Right renal pelvis (tissue), 4 donors: ENCODE results near the gene RPGRIP1. TPM values are rescaled to one million over a fixed set of nuclear protein-coding genes. Genes with fewer than 3 reads are reported as not detected.
"Not testable (repeated sequence)": the region's sequence is repeated elsewhere in the genome, so short reads cannot be mapped to it uniquely, and the experiment has no call there.

Source experiments
- DNase-seq, 4 donors: peaks; one replicate each; pipeline ENCODE4 v3.0.0-alpha.2; 2013; ENCODE audit warnings: low read depth in 4 of 4, low spot score in 3 of 4, missing footprints in 1 of 4
- polyA plus RNA-seq, 4 donors: library from polyadenylated mRNA; unstranded; fragments of 120-200 nt; gene quantifications; one replicate each; pipeline ENCODE4 v1.2.1, GENCODE V29; 2013; ENCODE audit not compliant: insufficient read length in 4 of 4

Gene RPGRIP1
- polyA plus RNA-seq, 4 donors, result 0.39 to 0.69 (median 0.61) TPM

DNA sequence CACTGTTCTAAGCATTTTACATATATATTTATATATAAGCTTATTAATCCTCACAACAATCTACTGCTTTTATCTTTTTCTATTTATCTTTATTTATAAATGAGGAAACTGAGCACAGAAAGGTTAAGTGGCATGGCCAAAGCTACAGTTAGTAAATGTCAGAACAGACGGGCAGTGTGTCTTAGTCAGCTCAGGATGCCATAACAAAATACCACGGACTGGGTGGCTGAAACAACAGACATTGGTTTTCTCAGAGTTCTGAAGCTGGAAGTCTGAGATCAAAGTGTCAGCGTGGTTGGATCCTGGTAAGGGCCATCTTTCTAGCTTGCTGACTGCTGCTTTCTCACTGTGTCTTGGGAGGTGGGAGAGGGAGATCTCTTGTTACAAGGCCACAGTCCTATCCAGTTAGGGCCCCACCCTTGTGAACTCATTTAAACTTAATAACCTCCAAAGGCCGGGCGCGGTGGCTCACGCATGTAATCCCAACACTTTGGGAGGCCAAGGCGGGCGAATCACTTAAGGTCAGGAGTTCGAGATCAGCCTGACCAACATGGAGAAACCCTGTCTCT, 19.8 kb downstream of the RPGRIP1 start:
- no peak for DNase-seq

DNA sequence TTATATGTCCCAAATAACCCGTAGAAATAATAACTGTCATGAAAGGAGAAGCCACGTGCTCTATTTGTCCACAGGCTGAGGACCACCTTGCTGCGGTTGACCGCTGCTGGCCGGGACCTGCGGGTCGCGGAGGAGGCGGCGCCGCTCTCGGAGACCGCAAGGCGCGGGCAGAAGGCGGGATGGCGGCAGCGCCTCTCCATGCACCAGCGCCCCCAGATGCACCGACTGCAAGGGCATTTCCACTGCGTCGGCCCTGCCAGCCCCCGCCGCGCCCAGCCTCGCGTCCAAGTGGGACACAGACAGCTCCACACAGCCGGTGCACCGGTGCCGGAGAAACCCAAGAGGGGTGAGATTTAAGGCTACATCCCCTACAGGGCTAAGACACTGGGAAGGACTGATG, 21.0 kb downstream of the RPGRIP1 start:
- no peak for DNase-seq

DNA sequence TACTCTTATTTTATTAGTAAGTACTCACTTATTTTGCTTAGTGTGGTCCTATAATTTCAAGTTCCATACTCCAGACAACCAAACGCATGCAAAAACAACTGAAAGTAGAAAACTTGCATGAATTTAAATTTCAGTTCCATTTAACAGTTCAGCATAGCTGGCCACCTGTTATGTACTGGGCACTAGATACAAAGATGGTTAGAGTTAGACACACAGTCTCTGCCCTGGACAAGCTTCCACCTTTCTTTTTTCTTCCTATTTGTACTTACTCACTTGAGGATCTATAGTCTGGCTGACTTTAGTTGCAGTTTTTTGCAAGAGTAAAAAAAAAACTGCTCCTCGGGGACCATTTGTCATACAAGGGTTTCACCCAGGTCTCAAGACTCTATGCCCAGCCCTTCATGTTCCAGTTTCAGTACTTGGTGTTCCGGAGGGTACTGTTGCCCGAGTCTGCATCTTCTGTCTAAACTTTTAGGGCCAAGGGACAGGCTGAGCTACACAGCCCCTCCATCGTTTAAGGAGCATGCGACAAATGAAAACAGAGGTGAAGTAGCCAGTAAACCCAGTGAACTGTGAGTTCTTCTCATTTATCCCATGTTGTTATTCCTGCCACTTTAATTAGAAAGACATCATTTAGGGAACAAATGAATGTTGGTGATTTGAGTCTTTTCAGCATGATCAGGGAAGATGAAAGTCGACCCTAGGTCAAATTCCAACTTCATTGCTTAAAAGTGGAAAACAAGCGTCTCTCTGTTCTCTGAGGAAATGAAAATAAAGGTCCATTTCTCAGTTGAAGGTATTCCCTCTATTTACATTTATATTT, 22.3 kb downstream of the RPGRIP1 start:
- peak in 1 of 4 donors; percentile 20 for DNase-seq

DNA sequence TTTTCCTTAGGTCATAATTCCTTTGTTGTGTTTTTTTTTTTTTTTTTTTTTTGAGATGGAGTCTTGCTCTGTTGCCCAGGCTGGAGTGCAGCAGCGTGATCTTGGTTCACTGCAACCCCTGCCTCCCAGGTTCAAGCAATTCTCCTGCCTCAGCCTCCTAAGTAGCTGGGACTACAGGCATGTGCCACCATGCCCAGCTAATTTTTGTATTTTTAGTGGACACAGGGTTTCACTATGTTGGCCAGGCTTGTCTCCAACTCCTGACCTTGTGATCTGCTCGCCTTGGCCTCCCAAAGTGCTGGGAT, 22.9 kb downstream of the RPGRIP1 start:
- DNase-seq, result not testable (repeated sequence)

DNA sequence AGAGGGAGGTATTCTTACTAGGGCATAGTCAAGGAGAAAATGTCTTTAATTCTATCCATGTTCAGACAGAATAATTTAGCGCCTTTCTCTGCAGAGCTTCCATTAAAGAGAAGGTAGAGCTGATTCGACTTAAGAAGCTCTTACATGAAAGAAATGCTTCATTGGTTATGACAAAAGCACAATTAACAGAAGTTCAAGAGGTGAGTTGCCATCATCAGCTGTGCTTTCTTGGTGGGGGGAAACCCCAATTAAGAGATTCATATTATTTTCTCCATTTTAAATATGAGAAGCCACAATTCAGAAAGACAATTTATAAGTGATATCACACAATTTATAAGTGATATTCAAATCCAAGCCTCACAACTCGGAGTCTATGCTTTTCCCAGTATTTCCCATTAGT, 27.8 kb downstream of the RPGRIP1 start:
- DNase-seq, result no peak

DNA sequence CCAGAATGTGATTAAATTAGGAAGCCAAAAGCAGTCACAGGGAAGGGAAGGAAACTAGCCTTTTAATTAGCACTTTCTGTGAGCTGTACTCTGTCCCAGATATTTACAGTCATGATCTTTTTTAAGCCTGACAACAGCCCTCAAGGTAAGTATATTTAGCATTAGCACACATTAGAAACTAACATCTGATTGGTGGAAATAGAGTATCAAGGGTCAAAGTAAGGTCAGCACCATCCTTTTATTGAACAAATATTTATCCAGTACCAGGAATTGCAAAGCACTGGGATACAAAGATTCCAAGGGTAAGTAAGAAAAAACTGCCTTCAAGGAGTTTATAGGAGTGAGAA, 28.2 kb downstream of the RPGRIP1 start:
- DNase-seq, result no peak

DNA sequence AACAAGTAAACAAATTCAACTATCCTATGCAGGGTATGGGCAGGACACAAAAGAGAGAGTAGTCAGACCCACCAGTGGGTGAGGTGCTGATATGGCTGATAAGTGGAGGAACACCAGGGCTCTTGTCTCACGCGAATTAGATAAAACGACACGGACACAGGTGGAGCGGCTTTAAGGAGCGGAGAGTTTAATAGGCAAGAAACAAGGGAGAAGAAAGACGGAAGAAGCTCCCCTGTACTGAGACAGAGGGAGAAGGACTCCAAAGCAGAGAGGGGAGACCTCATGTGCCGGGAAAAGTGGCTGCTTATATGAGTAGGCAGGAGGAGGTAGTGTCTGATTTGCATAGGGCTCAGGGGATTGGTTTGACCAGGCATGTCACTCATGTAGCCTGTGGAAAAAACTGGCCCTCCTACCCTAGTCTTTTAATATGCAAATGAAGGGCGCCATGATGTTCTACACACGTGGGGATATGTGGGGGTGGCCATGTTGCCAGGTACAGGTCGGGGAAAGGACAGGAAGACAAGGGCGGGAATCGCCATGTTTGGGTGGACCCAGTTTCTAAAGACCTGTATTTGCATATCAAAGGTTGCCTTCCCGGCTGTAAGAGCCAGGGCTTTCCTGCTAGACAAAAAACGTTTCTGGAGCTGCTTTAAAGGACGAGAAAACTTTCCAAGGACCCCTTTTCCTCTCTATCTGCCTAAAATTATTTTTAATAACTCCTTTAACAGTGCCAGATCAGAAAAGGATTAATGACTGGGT, 28.8 kb downstream of the RPGRIP1 start:
- DNase-seq, result peak; percentile 47 to 82 (median 80)

DNA sequence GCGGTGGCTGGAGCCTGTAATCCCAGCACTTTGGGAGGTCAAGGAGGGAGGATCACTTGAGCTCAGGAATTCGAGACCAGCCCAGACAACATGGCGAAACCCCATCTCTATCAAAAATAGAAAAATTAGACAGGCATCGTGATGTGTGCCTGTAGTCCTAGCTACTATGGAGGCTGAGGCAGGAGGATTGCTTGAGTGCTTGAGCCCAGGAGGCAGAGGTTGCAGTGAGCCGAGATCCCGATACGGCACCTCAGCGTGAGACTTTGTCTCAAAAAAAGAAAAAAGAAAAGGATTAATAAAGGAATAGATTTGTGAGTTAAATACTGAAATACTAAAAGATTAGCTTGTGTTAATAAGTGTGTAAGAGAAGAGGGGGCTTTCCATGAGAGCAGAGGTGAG, 29.4 kb downstream of the RPGRIP1 start:
- DNase-seq, result no peak

DNA sequence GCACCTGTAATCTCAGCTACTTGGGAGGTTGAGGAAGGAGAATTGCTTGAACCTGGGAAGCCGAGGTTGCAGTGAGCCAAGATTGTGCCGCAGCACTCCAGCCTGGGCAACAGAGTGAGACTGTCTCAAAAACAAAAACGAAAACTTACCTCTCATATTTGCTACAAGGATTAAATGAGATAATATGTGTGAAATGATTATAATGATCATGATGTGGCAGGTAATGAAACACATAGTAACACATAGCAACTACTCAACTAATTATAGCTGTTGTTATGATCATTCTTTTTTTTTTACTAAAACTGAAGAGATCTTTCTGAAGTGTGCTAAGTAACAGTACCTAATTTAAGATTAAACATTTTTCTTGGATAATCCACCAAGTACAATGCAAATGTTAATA, 30.1 kb downstream of the RPGRIP1 start:
- DNase-seq, result no peak

DNA sequence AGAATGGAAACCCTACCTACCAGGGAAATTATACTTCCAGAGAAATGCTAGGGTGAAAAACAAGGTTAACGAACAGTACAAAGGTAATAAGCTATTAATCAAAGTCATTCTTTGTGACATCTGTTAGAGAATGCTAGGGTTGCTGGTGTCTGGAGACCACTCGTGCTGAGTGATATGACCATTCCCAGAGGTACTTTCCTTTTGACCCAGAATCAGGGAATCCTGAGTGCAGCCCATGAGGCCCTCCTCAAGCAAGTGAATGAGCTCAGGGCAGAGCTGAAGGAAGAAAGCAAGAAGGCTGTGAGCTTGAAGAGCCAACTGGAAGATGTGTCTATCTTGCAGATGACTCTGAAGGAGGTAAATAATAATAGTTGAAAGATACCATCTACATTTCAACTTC, 31.7 kb downstream of the RPGRIP1 start:
- no peak for DNase-seq

DNA sequence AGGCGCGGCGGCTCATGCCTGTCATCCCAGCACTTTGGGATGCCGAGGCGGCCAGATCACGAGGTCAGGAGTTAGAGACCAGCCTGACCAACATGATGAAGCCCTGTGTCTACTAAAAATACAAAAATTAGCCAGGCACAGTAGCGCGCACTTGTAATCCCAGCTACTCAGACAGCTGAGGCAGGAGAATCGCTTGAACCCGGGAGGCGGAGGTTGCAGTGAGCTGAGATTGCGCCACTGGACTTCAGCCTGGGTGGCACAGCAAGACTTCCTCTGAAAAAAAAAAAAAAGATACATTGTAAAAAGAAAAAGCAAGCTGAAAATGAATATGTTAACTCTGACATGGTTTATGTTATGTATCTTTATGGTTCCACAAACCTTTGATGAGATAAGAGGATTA, 33.6 kb downstream of the RPGRIP1 start:
- no peak for DNase-seq

DNA sequence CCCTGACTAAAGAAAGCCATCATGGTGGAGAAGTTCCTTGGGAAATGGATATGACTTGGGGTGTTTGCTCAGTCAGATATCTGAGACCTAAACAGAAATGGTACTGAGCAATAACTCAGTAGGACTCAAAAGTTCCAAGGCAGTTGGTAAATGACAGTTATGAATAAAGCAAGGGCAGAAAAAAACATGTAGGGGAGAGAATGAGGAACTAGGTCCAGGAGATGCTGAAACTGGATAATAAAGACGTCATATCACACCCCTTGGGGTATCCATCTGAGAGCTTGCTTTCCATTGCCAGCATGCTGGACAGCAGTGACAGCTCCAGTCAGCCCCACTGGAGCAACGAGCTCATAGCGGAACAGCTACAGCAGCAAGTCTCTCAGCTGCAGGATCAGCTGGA, 37.5 kb downstream of the RPGRIP1 start:
- no peak for DNase-seq

DNA sequence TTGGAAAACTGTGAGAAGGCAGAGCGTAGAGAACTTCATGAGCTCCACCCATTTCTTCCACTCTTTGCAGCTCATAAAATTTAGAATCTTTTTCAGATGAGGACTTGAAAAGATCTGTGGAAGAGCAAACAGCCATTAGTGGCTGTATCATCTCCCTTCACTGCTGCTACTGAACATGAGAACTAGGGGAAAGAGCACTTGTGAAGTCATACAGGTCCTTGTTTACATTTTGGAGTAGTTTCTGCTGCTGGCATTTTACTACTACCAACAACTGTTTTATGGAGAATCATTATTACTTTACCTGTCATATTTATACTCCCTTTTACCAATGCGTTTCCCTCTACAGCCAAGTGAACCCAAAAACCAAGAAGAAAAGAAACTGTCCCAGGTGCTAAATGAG, 41.0 kb downstream of the RPGRIP1 start:
- no peak for DNase-seq

DNA sequence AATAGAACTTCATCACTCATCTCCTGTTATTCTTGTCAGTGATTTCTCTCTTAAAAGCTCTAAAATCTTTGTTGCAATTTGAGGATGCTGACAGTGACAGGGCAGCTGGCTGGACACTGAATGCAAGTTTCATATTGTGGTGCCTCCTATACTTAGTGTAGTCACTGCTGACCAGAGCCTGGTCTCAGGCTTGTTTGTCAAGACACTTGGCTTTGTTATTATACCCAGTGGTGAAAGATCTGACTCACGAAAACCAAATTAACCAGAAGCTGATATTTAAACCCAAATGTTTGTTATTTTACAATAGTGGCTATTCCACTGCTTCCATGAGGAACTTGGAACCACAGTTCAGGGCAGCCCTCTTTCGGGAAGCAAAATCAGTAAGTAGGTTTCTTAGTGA, 42.8 kb downstream of the RPGRIP1 start:
- no peak for DNase-seq

DNA sequence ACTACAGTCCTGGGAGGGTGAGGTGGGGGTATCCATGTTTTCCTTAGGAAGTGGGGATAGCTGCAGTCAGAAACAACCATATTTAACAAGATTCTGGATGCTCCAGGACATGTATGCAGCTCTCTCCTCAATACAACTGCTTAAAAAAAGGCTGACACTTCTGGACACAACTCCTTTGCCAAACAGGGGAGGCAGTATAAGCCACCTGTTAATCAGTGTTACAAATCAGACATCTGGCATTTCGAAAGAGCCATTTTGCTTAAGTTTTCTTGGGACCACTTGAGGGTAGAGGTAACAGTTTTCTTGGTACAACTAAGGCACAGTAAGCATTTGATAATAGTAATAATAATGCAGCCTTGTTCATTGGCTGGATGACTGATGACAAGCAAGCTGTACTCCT, 47.1 kb downstream of the RPGRIP1 start:
- no peak for DNase-seq

Other genes with a start within 250 kb of the RPGRIP1 start
- gene TPPP2, start 249.9 kb upstream of the RPGRIP1 start, polyA plus RNA-seq, result 1 to 10 TPM; 1.9 to 4.8 (median 3.7) TPM
- gene RNASE13, start 245.3 kb upstream of the RPGRIP1 start, polyA plus RNA-seq, result under 1 TPM; 0.28 to 0.64 (median 0.41) TPM
- gene RNASE7, start 237.7 kb upstream of the RPGRIP1 start, polyA plus RNA-seq, result under 1 TPM; 0.55 to 0.91 (median 0.74) TPM
- not detected for gene RNASE8, start 222.3 kb upstream of the RPGRIP1 start, polyA plus RNA-seq
- gene ARHGEF40, start 209.8 kb upstream of the RPGRIP1 start, polyA plus RNA-seq, result 10 to 100 TPM; 71.5 to 85.4 (median 78.9) TPM
- gene ZNF219, start 181.4 kb upstream of the RPGRIP1 start, polyA plus RNA-seq, result 10 to 100 TPM; 23.3 to 37.0 (median 26.5) TPM
- gene TMEM253, start 179.0 kb upstream of the RPGRIP1 start, polyA plus RNA-seq, result 1 to 10 TPM in 3 of 4 donors, under 1 TPM in 1; 0.91 to 1.7 (median 1.1) TPM
- gene OR5AU1, start 124.0 kb upstream of the RPGRIP1 start, polyA plus RNA-seq, result under 1 TPM in 3 of 4 donors, not detected in 1; 0.01 to 0.05 (median 0.03) TPM
- 100 to 1,000 TPM; 905 to 979 (median 962) TPM for gene HNRNPC, start 10.6 kb upstream of the RPGRIP1 start, polyA plus RNA-seq
- 100 to 1,000 TPM; 127 to 157 (median 151) TPM for gene SUPT16H, start 103.9 kb downstream of the RPGRIP1 start, polyA plus RNA-seq
- gene CHD8, start 176.0 kb downstream of the RPGRIP1 start, polyA plus RNA-seq, result 10 to 100 TPM; 67.5 to 72.3 (median 70.4) TPM
- 10 to 100 TPM; 33.7 to 42.8 (median 39.3) TPM for gene RAB2B, start 196.9 kb downstream of the RPGRIP1 start, polyA plus RNA-seq
- gene TOX4, start 197.1 kb downstream of the RPGRIP1 start, polyA plus RNA-seq, result 10 to 100 TPM; 61.6 to 68.8 (median 64.9) TPM
- gene METTL3, start 231.3 kb downstream of the RPGRIP1 start, polyA plus RNA-seq, result 10 to 100 TPM; 80.2 to 94.3 (median 90.1) TPM
- 10 to 100 TPM; 55.9 to 62.4 (median 61.2) TPM for gene SALL2, start 246.3 kb downstream of the RPGRIP1 start, polyA plus RNA-seq